Kidney (tissue), 14 donors: ENCODE data around the gene TOP3A. TPM values are rescaled to one million over a fixed set of nuclear protein-coding genes. Genes with fewer than 3 reads are reported as not detected.
A peak's percentile ranks its signal among the peaks of the same experiment; 100 is the strongest.

Experiments
- DNase-seq, 5 donors: peaks; one replicate each; pipeline ENCODE4 v3.0.0-alpha.2; 2013 to 2020
- FAIRE-seq: peaks from 2 replicates; lab custom pipeline; 2012; peaks lifted over from hg19 to GRCh38; lab: Jason Lieb, UNC
- H3K27ac ChIP-seq, 2 donors: one replicate each; pipeline ENCODE4 v1.7.0; 2013; ENCODE audit warnings: low read depth in 2 of 2, low read length in 2 of 2, inconsistent platforms in 1 of 2
- H3K27me3 ChIP-seq: one replicate; pipeline ENCODE4 v1.7.1; 2013; ENCODE audit warnings: low read length, inconsistent platforms; ENCODE audit not compliant: control insufficient read depth, insufficient read depth
- H3K36me3 ChIP-seq, 3 donors: one replicate each; pipeline versions ENCODE4 v1.7.0 to v1.7.1; 2013; ENCODE audit warnings: low read length in 3 of 3, control low read depth in 1 of 3, inconsistent platforms in 1 of 3; ENCODE audit not compliant: insufficient read depth in 3 of 3, control insufficient read depth in 2 of 3
- H3K4me1 ChIP-seq, 3 donors: one replicate each; pipeline versions ENCODE4 v1.7.0 to v1.7.1; 2013; ENCODE audit warnings: low read length in 3 of 3, inconsistent platforms in 1 of 3, low read depth in 1 of 3; ENCODE audit not compliant: control insufficient read depth in 2 of 3, insufficient read depth in 2 of 3
- H3K4me3 ChIP-seq, 3 donors: one replicate each; pipeline versions ENCODE4 v1.7.0 to v1.8.1; 2013; ENCODE audit warnings: low read length in 3 of 3, control low read depth in 1 of 3, inconsistent platforms in 1 of 3
- H3K9ac ChIP-seq, 3 donors: one replicate each; pipeline versions ENCODE4 v1.7.0 to v1.7.1; 2013; ENCODE audit warnings: low read length in 3 of 3, control low read depth in 1 of 3, inconsistent platforms in 1 of 3
- H3K9me3 ChIP-seq, 3 donors: one replicate each; pipeline versions ENCODE4 v1.7.0 to v1.7.1; 2013; ENCODE audit warnings: low read length in 3 of 3, control low read depth in 1 of 3, inconsistent platforms in 1 of 3; ENCODE audit not compliant: control insufficient read depth in 2 of 3, insufficient read depth in 1 of 3
- CTCF ChIP-seq: IDR thresholded peaks from 3 replicates; pipeline ENCODE4 v1.5.1; 2012; ENCODE audit warnings: mild to moderate bottlenecking, moderate library complexity, borderline replicate concordance; ENCODE audit not compliant: insufficient read depth; ENCODE audit errors: extremely low read depth
- intact Hi-C: fragments of 100-400 bp; cut with DNase I; formaldehyde crosslinking; loops from one replicate; pipeline ENCODE4 v1.11.1; 2022
- polyA plus RNA-seq: library from polyadenylated mRNA; stranded (reverse); fragments of 350-450 nt; fragmentation: Illumina TruSeq; extraction: RNeasy Lipid Tissue Mini Kit (QIAGEN cat#74804); gene quantifications from one replicate; pipeline ENCODE4 v1.2.3, GENCODE V29; 2014; ENCODE audit warnings: low read depth, low replicate concordance; ENCODE audit not compliant: insufficient read depth
- total RNA-seq: library from RNA; stranded (reverse); fragmentation: NEBNext Ultra II Directional; extraction: Animal tissue kit (Norgen Biotek cat#: 25700); gene quantifications from one replicate; pipeline ENCODE4 v1.2.1, GENCODE V29; 2021
- donor health status: control.
- donor health status: control.
- donor health status: control.
- donor health status: control.
- donor health status: control.
- donor health status: DM: yes; HTN: yes; CAD: no.
- donor health status: Normal renal cell carcinoma (clear cell type).

TOP3A gene
- total and polyA plus RNA-seq, 2 donors from 2014 or later, result 7.9 to 30.3 TPM

GRCh38 chr17:18263885-18264682 lies 50.7 kb downstream of the TOP3A start:
- Histone ChIP-seq H3K9me3 (no peaks in the 10 kb centered on the region), H3K27ac (no peak overlapping the region), H3K27me3 (no peaks in the 10 kb centered on the region), H3K4me3 (no peak overlapping the region), H3K36me3 (peaks cover 2 to 28% (median 8%) of the 10 kb centered on the region in 3 donors), H3K4me1 (peaks cover 0 to 23% (median 13%) of the 10 kb centered on the region in 3 donors), H3K9ac (no peak overlapping the region)
- DNase-seq, result peak in 1 of 5 donors; percentile 69
- TF ChIP-seq CTCF, result no peak
- intact Hi-C loops, result no loop called here
- no peak for FAIRE-seq

GRCh38 chr17:18262641-18263040 lies 52.2 kb downstream of the TOP3A start:
- FAIRE-seq (no peak), DNase-seq (peak in 1 of 5 donors; percentile 80)
- no peak overlapping the region for H3K4me3 ChIP-seq
- no peaks in the 10 kb centered on the region for H3K9me3 ChIP-seq
- H3K27me3 ChIP-seq, result no peaks in the 10 kb centered on the region
- H3K27ac ChIP-seq, result peak overlapping the region; percentile 16 to 97
- intact Hi-C loops, result no loop called here
- H3K4me1 ChIP-seq, result peaks cover 0 to 26% (median 13%) of the 10 kb centered on the region in 3 donors
- H3K36me3 ChIP-seq, result peaks cover 2 to 28% (median 8%) of the 10 kb centered on the region in 3 donors
- H3K9ac ChIP-seq, result peak overlapping the region in 1 of 3 donors; percentile 99
- TF ChIP-seq CTCF, result no peak

- Histone ChIP-seq H3K9me3 (no peaks in the 10 kb centered on the region), H3K27me3 (no peaks in the 10 kb centered on the region), H3K9ac (peak overlapping the region in 2 of 3 donors; percentile 68 to 99), H3K36me3 (peaks cover 2 to 28% (median 8%) of the 10 kb centered on the region in 3 donors), H3K4me3 (peak overlapping the region in 1 of 3 donors; percentile 92), H3K4me1 (peaks cover 0 to 30% (median 16%) of the 10 kb centered on the region in 3 donors), H3K27ac (peak overlapping the region; percentile 96 to 97)
- TF ChIP-seq CTCF, result no peak
- intact Hi-C loops, result no loop called here
- FAIRE-seq (no peak), DNase-seq (no peak)
These were observed 52.7 kb downstream of the TOP3A start for GRCh38 chr17:18262111-18262510.
